ENCODE results near the gene AKAP7.
"Not testable (repeated sequence)": the region's sequence is repeated elsewhere in the genome, so short reads cannot be mapped to it uniquely, and the experiment has no call there.

Gene AKAP7

GRCh38 chr6:131258816-131259476 is 123.7 kb downstream of the AKAP7 start:
- in situ Hi-C loops (cut with HindIII; ENCODE audit: low sequenced_read_pairs), result no loop called here
- peak; percentile 46 for DNase-seq (ENCODE audit: low read depth, low spot score)
- no peak for TF ChIP-seq CTCF (IDR thresholded peaks at IDR 0.05; ENCODE audit: low read depth, low read length)

GRCh38 chr6:131260960-131261359 is 125.7 kb downstream of the AKAP7 start:
- in situ Hi-C loops (cut with HindIII; ENCODE audit: low sequenced_read_pairs); DNase-seq (ENCODE audit: low read depth, low spot score); H3K4me3 ChIP-seq (ENCODE audit: low read depth, low read length): not testable (repeated sequence)

More at GRCh38 chr6:131258816-131259476, 123.7 kb downstream of the AKAP7 start:
- no peak overlapping the region for H3K4me3 ChIP-seq (ENCODE audit: low read depth, low read length)

- DNase-seq (ENCODE audit: low read depth, low spot score), result no peak
- in situ Hi-C loops (cut with HindIII; ENCODE audit: low sequenced_read_pairs), result no loop called here
- TF ChIP-seq CTCF (IDR thresholded peaks at IDR 0.05; ENCODE audit: low read depth, low read length), result peak; percentile 10
- H3K4me3 ChIP-seq (ENCODE audit: low read depth, low read length), result no peak overlapping the region
Measured at GRCh38 chr6:131262060-131262459, 126.8 kb downstream of the AKAP7 start.

- DNase-seq (ENCODE audit: low read depth, low spot score), result no peak
- TF ChIP-seq CTCF (IDR thresholded peaks at IDR 0.05; ENCODE audit: low read depth, low read length), result no peak
- no peak overlapping the region for H3K4me3 ChIP-seq (ENCODE audit: low read depth, low read length)
- in situ Hi-C loops (cut with HindIII; ENCODE audit: low sequenced_read_pairs), result no loop called here
Measured at GRCh38 chr6:131265939-131266338, 130.7 kb downstream of the AKAP7 start.

- in situ Hi-C loops (cut with HindIII; ENCODE audit: low sequenced_read_pairs), result no loop called here
- H3K4me3 ChIP-seq (ENCODE audit: low read depth, low read length), result no peak overlapping the region
- TF ChIP-seq CTCF (IDR thresholded peaks at IDR 0.05; ENCODE audit: low read depth, low read length), result no peak
- no peak for DNase-seq (ENCODE audit: low read depth, low spot score)
Measured at GRCh38 chr6:131268303-131268702, 133.0 kb downstream of the AKAP7 start.

- TF ChIP-seq CTCF (IDR thresholded peaks at IDR 0.05; ENCODE audit: low read depth, low read length), result no peak
- no peak overlapping the region for H3K4me3 ChIP-seq (ENCODE audit: low read depth, low read length)
- no peak for DNase-seq (ENCODE audit: low read depth, low spot score)
- in situ Hi-C loops (cut with HindIII; ENCODE audit: low sequenced_read_pairs), result no loop called here
Measured at GRCh38 chr6:131269565-131270391, 134.5 kb downstream of the AKAP7 start.

- no peak for TF ChIP-seq CTCF (IDR thresholded peaks at IDR 0.05; ENCODE audit: low read depth, low read length)
- in situ Hi-C loops (cut with HindIII; ENCODE audit: low sequenced_read_pairs), result no loop called here
- no peak for DNase-seq (ENCODE audit: low read depth, low spot score)
- no peak overlapping the region for H3K4me3 ChIP-seq (ENCODE audit: low read depth, low read length)
Measured at GRCh38 chr6:131270534-131270933, 135.3 kb downstream of the AKAP7 start.
